Stimulated activated CD8-positive, alpha-beta memory T cell treated with anti-CD3 and anti-CD28 coated beads, Interleukin-7, amount 100 ng/mL, for 4 hours (primary cell): ENCODE data around the gene RGS11.
"Not testable (repeated sequence)": the region's sequence is repeated elsewhere in the genome, so short reads cannot be mapped to it uniquely, and the experiment has no call there.

ENCODE experiments used
- DNase-seq, 2 donors: peaks; one replicate each; pipeline ENCODE4 v3.0.0-alpha.2; 2020; ENCODE audit warnings: low read depth in 2 of 2

RGS11 gene

GRCh38 chr16:280552-280951, 4.8 kb upstream of the RGS11 start, which contains the start of gene ARHGDIG:
TSS of gene ARHGDIG (plus strand) at chr16:280591. CDS start at chr16:280681, 90 bp downstream.
- no peak for DNase-seq

- DNase-seq: no peak
Measured at GRCh38 chr16:280005-280460, 4.3 kb upstream of the RGS11 start.

- no peak for DNase-seq
Measured at GRCh38 chr16:279531-279930, 3.8 kb upstream of the RGS11 start.

- peak in 1 of 2 donors; percentile 18 for DNase-seq
Measured at GRCh38 chr16:278863-279366, 3.2 kb upstream of the RGS11 start.

- no peak for DNase-seq
Measured at GRCh38 chr16:276426-277077, 808 bp upstream of the RGS11 start.

- no peak for DNase-seq
Measured at GRCh38 chr16:275041-275641, 603 bp downstream of the RGS11 start.

- no peak for DNase-seq
Measured at GRCh38 chr16:273547-274421, 2.0 kb downstream of the RGS11 start.

GRCh38 chr16:272633-273546, 2.9 kb downstream of the RGS11 start:
- DNase-seq: no peak

- DNase-seq: no peak
Measured at GRCh38 chr16:270381-271255, 5.1 kb downstream of the RGS11 start.

- DNase-seq: no peak
Measured at GRCh38 chr16:269061-269796, 6.5 kb downstream of the RGS11 start.

GRCh38 chr16:268141-269053, 7.3 kb downstream of the RGS11 start:
- no peak for DNase-seq

- not testable (repeated sequence) for DNase-seq
Measured at GRCh38 chr16:267562-267961, 8.2 kb downstream of the RGS11 start.

- no peak for DNase-seq
Measured at GRCh38 chr16:266258-267164, 9.2 kb downstream of the RGS11 start.

GRCh38 chr16:265711-266110, 10.0 kb downstream of the RGS11 start:
- no peak for DNase-seq

- no peak for DNase-seq
Measured at GRCh38 chr16:265002-265529, 10.7 kb downstream of the RGS11 start.

- no peak for DNase-seq
Measured at GRCh38 chr16:264440-264951, 11.2 kb downstream of the RGS11 start.

GRCh38 chr16:263944-264343, 11.8 kb downstream of the RGS11 start:
- DNase-seq: no peak
